ENCODE data around the gene ZMYND11.
"Not testable (repeated sequence)": the region's sequence is repeated elsewhere in the genome, so short reads cannot be mapped to it uniquely, and the experiment has no call there.

The ZMYND11 gene

DNA sequence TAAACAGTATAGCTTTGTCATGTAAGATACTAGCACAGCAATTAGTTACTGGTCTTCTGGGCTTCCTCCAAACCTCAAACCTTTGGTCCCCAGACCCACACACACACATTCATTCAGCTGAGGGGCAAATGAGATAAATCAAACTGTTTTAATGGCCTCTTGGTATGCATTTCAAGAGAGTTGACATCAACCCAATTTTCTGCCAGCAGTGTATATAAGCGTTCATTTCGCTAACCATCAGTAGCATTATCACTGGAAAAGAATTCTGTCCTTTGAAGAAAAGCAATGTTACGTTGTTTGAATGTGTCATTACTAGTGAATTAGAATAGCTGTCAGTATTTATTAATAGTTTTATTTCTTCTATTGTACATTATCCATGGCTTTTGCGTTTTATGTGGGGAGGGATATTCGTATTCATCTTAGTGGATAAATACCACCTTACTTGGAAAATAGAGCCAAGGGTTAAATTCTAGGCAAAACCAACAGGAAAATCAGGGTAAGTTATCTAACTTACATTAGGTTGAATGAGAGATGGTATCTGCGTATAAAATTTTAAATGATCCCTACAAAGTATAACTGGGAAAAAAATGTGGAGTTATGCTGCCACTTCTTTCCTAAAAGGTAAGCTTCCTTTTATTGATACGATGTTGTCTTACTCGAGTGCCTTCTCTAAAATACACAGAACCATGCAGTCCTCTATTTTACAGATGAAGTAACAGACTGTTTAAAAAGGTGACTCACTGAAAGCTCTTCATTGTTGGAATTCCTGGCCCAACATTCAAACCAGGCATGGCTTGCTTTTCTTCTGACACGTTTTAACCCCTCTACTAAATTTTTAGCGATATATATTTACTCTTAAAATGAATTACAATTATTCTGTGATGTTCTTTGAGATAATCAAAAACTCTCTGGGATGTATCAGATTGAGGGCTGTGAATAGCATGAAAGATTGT lies 2.0 kb upstream of the ZMYND11 start:
- DNase-seq (ENCODE audit: low spot score): no peak

DNA sequence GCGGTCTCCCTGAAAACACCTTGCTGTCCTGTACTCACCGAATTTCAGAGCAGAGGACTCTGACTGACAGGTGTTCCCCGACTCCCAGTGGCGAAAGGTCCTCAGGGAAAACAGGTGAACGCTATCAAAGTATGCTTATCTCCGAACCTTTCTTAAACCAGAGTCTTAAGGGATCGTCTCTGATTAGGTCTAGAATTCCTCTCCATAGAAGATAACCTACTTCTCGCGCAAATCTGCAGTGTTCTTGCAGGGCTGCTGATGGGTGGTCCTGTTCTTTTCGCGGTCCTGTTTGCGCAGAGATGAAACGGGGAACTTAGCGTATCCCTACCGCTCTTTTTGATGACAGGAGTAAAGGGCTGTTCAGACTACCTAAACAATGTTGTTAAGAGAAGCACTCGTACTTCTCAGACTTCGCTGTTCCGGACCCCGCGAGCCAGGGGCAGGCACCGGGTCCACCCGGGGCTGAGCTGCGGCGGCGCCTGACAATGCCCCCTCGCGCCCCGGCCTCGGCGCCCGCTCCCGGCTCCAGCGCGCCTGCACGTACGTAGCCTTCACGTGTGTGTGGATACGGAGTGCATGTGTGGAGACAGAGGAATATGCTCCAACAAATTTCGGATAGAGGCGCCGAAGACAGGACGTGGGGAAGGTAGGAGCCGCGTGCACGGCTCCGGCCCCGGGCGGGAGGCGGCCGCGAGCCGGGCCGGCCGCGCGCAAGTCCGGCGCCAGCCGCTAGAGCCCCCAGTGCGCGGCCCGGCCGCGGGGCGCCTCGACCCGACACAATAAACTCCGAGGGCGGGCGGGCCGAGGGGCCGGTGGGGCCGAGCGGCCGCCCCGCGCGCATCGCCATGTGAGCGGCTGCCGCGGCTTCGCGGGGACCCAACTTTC lies 766 bp upstream of the ZMYND11 start:
- DNase-seq (ENCODE audit: low spot score): peak; percentile 47

DNA sequence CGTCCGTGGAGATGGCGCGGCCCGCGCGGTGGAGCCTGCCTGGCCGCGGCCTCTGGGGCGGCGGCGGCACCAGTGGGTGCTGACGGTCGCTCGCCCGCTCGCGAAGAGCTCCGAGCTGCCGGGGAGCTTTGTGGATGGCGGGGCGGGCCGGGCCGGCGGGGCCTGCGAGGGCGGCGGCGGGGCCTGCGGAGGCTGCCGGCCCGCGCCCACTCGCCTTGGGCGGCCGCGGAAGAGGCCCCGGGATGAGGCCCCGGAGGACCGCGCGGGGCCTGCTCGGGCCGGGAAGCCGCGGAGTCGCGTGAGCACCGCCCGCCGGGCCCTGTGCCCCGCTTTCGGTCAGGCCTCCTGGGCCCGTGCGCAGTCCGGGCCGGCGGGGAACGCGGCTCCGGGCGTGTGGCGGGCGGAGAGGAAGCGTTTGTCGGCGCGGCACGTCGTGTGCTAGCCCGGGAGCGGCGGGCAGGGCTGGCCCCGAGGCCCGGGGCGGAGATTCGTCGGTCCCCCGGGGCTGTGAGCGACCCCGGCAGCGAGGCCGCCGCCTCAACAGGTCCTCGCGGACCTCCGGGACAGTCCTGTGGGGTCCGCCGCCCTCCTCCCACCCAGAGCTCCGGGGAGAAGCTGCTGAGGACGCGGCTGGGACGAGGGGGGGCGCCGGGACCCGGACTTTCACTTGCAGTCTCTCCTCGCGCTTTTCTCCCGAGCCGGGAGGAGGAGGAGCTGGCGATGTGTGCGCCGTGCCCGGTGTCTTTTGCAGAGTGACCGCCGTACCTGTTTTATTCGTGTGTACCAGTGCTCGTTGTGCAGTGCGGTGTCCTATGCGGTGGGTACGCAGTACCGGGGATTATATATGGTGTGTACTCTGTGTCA lies 578 bp downstream of the ZMYND11 start:
- peak; percentile 72 for DNase-seq (ENCODE audit: low spot score)

DNA sequence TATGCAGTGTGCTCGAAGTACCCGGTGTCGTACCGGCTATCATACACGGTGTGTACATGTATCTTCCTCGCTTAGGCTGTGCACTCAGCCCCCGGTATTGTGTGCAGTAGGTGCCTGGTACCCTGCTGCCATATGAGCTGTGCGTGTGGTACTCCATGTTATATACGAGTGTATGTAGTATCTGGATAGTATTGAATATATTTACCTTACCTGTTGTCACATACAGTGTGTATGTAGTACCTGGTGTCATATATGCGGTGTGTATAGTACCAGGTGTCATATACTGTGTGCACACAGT lies 1.2 kb downstream of the ZMYND11 start:
- no peak for DNase-seq (ENCODE audit: low spot score)

DNA sequence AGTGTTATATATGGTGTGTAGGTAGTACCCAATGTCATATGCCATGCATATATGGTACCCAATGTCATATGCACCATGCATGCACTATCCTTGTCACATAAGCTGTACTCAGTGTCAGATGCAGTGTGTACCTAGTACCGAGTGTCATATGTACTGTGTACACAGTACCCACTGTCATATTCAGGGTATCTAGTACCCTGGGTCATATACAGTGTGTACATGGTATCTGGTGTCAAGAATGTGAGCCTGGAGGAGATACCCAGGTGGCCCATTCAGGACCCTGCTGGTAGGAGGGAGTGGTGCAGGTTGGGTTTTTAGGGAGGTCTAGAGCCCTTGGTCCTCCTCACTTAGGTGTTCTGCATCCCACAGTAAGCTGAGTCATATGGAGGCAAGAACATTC lies 1.8 kb downstream of the ZMYND11 start:
- peak; percentile 69 for DNase-seq (ENCODE audit: low spot score)

DNA sequence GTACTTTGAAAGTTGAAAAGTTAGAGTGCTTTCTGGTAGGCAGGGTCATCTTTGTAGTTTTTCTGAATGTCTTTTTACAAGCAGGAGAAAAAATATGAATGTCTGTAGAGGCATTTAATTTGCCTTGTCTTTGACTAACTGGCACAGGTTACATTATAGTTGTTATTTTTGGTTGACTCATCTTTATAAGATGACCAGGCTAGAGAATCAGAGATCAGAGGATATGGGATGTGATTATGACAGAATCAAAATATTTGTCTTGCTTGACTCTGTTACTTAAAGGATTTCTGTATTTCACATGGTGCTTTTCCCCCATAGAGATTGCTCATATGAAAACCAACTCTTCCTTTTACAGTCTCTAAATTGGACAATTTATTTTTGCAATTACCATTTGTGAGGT lies 2.4 kb downstream of the ZMYND11 start:
- DNase-seq (ENCODE audit: low spot score): no peak

DNA sequence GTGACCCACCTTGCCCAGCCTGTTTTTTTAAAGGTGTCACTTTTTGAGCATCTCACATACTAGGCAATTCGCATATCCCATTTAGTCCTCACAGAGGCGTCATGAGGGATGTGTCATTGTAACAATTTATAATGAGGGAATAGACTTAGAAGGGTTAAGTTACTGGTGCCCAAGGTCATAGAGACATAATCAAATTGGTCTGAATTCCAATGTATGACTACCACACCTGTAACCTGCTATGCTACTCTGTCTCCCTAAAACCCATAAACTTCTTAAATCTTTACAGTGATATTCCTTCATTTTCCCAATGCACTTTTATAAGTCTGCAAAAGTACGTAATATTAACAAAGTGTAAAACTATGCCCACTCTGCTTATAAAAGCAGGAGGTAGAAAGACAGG lies 7.1 kb downstream of the ZMYND11 start:
- no peak for DNase-seq (ENCODE audit: low spot score)

DNA sequence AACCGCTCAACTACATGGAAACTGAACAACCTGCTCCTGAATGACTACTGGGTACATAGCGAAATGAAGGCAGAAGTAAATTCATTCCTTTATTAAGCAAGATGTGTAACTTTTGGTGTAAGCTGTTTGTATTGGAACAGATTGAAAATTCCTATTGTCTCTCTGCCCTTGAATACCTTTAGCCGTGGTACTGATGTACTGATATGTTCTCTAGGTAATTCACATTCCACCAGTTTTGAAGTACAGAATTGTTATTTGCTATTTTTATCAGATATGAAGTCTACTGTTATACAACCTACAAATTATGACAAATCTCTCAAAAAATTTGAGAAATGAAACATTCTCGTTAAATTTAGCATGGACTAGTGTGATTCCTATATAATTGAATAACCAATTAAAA lies 17.7 kb downstream of the ZMYND11 start:
- DNase-seq (ENCODE audit: low spot score): no peak

DNA sequence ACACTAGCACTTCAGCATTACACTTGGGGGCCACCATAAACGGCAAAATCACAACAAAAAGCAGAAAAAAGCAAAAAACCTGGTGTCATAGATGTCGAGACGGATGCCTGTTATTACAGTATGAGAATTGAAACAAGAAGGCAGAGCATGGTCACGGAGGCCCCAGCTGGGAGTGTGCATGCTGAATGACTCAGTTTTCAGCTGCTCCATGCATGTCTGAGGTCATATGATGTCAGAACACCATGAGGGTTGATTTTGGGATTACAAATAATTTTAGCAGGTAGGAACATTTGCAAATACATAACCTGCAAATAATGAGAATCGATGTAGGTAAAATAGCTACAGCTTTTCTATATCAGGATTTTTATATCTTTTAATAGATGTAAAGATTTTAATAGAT lies 19.1 kb downstream of the ZMYND11 start:
- no peak for DNase-seq (ENCODE audit: low spot score)

DNA sequence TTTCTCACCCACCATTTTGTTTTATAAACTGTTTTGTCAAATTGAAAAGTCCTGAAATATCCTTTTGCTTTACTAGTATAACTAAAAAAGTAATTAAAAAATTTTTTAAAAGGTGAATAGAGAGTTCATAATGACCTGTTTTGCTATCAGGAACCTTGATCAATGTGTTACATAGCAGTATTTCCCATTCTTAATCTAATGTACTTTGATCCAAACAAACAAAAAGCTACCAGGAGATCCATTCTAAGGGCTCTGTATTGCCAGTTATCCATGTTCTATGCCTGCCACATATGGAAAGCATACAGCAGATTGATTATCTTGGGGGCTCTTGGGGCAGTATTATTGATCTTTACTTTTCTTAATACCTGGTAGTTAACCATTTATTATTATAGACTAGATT lies 32.1 kb downstream of the ZMYND11 start:
- no peak for DNase-seq (ENCODE audit: low spot score)

DNA sequence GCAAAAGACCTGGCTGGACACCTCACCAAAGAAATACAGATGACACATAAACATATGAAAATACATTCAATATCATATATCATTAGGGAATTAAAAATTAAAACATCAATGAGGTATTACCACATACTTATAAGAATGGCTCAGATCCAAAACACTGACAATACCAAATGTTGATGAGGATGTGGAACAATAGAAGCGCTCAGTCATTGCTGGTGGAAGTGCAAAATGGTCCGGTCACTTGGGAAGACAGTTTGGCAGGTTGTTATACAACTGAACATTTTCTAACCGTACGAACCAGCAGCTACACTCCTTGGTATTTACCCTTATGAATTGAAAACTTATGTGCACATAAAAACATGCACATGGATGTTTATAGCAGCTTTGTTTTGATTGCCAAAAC lies 38.5 kb downstream of the ZMYND11 start:
- no peak for DNase-seq (ENCODE audit: low spot score)

DNA sequence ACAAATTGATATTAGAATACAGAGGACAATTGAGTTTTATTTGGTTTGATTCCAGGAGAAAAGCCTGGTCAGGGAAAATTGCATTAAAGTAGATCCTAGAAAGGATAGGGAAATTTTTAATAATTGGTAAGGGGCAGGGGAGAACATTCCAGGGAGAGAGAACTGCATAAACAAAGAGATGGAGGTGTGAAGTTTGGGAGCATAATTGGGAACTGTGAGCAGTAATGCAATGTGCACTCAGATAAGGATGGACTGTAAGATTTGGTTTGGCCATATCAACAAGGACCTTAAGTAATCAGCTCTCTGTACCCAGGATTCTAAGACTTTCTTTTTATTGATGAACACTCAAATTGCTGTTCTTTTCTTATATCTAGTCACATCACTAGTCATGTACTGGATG lies 41.4 kb downstream of the ZMYND11 start:
- no peak for DNase-seq (ENCODE audit: low spot score)

DNA sequence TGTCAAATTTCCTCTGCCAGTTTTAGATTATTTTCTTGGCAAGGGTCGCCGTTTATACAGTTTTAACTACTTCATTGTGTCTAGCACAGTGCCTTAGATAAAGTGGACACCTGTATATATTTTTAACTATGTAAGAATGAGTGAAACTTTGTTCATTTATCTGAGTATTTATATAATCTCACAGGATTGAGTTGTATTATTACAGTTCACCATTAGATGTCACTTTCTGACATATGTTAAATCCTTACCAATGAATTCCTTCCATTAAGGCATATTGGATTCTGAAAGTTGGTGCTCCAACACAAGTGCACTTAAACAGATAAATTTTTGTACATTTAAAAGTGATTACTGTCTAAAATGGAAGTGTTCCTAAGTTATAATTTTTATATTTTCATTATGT lies 43.0 kb downstream of the ZMYND11 start:
- DNase-seq (ENCODE audit: low spot score): peak; percentile 28

DNA sequence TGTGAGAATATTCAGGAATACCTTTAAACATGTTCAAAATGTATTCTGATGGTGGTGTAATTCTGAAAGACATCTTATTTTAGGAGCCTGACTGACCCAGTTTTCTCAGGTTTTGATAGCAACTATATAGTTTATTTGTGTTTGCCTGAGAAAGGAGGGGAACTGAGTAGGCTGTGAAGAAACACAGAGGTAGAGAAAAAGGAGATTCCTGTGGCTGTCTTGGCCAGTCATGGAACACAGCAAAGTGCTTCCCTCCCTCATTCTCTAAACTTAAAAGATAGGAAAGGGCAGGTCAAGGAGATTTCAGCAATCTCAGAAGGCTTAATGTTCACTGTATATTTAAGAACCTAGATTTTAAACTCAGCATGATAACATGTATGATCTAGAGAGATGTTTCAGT lies 43.5 kb downstream of the ZMYND11 start:
- no peak for DNase-seq (ENCODE audit: low spot score)

DNA sequence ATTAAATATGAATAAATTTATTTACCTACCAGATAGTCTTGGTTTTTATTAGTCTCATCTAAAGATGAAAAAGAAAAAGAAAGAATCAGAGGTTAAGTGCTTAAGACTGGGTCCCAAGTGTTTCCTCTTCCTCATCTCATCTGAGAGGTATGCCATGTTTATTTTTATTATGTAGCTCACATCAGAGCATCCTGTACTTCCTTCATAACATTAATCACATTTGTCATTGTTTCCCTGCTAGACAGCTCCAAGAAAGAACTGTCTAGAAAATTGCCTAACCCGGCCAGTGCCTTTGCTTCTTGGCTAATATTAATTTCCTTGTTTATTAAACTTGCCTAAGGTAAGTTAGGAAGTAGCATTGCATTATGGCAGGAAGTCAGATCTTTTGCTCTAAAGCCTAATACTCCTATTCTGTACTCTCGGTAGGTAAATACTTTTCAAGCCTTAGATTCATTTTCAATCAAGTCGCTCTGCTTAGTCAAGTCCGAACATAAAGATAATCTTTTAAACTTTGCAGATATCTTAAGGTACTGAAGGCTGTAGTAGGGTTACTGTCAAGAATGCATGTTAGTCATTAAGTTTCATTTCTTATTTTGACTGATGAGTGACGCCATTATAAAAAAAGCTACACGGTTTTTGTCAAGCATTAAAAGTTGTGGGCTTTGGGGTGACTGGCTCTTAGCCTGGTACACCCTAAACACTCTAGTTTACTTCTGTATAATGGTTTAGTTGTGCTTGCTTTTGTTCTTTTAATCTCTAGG lies 47.4 kb downstream of the ZMYND11 start:
- DNase-seq (ENCODE audit: low spot score): no peak

DNA sequence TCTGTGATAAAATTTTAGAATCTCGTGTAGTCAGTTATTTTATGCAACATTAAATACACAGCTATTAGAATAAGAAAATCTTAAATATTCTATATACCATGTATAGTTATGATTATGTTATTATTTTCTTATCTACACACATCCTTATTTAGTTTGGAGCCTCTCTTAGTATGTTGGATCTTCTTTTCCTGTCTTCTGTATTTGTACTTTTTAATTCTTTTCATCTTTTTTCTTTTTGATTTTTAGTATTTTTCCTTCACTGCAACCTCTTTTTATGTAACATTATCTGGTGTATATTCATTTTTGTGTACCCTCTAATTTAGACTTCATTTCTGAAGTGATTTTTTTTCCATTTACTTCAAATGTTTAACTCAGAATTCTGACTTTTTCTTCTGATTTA lies 48.9 kb downstream of the ZMYND11 start:
- no peak for DNase-seq (ENCODE audit: low spot score)

DNA sequence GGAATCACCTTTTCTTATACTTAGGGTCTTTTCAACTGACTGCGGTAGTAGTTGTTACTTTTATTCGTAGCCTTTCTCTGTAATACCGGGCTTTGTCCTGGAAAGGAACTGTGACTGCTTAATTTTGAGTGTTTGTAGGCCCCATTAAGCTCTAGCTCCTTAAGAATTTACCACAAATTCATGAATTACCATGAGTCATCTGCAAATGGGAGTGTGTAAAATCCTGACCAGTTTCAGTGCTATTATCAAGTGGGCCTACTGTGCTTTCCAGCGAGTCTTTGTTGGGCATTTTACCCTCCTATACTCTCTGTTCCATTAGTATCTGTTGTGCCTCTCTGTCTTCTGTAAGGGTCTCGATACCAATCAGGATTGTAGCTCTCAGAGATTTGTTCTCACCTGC lies 49.7 kb downstream of the ZMYND11 start:
- DNase-seq (ENCODE audit: low spot score): no peak

DNA sequence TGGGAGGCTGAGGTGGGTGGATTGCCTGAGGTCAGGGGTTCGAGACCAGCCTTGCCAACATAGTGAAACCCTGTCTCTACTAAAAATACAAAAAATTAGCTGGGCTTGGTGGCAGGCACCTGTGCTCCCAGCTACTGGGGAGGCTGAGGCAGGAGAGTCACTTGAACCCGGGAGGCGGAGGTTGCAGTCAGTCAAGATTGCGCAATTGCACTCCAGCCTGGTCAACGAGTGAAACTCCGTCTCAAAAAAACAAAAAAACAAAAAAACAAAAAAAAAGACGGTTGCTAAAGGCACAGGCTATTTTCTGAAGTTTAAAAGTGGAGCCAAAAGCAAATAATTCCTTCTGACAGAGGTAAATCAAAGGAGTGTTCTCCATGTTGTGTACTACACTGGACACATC lies 50.3 kb downstream of the ZMYND11 start:
- not testable (repeated sequence) for DNase-seq (ENCODE audit: low spot score)

DNA sequence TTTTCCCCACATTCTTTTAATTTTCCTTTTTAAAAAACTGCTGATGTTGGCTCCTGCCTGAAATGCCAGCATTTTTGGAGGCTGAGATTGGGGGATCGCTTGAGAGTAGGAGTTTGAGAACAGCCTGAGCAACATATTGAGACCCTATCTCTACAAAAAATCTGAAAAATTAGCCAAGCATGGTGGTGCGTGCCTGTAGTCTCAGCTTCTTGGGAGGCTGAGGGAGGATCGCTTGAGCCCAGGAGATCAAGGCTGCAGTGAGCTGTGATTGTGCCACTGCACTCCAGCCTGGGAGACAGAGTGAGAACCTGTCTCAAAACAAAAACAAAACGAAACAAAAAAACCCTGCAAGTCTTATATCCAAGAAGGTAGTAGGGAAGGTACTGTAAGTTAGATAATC lies 51.7 kb downstream of the ZMYND11 start:
- DNase-seq (ENCODE audit: low spot score): no peak

DNA sequence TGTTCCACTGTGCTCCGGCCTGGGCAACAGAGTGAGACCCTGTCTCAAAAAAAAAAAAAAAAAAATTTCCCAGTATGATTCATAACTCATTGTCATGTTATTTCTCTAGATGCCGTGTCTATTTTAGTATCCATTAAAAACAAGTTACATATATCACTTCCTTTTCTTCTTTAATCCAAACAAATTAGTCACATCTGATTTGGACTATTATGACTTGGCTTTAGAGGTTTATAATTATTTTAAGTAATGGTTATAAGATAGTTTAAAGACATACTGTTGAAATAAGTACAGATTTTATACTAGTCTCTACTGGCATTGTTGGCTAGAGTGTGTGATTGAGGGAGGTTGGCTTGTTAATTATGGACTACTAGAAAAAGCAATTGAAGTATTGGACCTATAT lies 53.3 kb downstream of the ZMYND11 start:
- no peak for DNase-seq (ENCODE audit: low spot score)

DNA sequence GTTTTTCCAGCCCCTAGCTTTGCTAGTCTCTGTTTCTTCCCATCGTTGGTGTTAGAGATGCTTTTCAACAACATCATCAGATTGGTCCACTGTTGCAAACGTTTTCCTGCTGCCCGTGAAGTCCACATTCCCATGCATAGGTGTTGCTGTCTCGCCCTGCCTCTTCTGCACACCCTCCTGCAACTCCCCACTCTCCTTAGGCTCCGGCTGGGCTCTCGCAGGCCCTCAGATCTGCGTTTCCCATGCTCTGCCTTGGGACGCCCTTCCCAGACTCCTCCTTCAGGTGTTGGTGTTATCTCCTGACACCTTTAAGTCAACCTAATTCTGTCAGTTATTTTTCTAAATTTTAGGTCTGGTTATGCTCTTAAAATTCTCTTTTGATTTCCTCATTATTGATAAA lies 55.0 kb downstream of the ZMYND11 start:
- no peak for DNase-seq (ENCODE audit: low spot score)
